GM12878 (cell line): Measurements from ENCODE around the gene CFAP299. TPM values are rescaled to one million over a fixed set of nuclear protein-coding genes. Genes with fewer than 3 reads are reported as not detected.

Experiments used
- ATF2 ChIP-seq: IDR thresholded peaks from 2 replicates; pipeline ENCODE4 v1.6.1; 2012; ENCODE audit warnings: low read length, inconsistent platforms
- BACH1 ChIP-seq: fragments of 450-650 bp; IDR thresholded peaks from 2 replicates; pipeline ENCODE4 v1.6.1; 2017; ENCODE audit warnings: mild to moderate bottlenecking, borderline replicate concordance
- CEBPB ChIP-seq, 2 experiments: fragments of 150-350 bp in 1 of 2; IDR thresholded peaks; 2 replicates each; pipeline ENCODE4 v1.6.1; 2012 to 2014; ENCODE audit warnings: low read depth in 2 of 2, low read length in 2 of 2, borderline replicate concordance in 1 of 2, inconsistent platforms in 1 of 2
- DPF2 ChIP-seq: fragments of 450-650 bp; IDR thresholded peaks from 2 replicates; pipeline ENCODE4 v1.6.1; 2017; ENCODE audit warnings: mild to moderate bottlenecking
- EED ChIP-seq: sonication (generic); IDR thresholded peaks from 2 replicates; pipeline ENCODE4 v1.6.1; 2016; ENCODE audit warnings: antibody characterized with exemption, low read depth
- ETV6 ChIP-seq, 2 experiments: fragments of 450-650 bp in 1 of 2; IDR thresholded peaks in 1 of 2; conservative IDR thresholded peaks in 1 of 2; 2 replicates each; pipeline ENCODE4 v1.6.1; 2014; ENCODE audit warnings: antibody characterized with exemption in 1 of 2, borderline replicate concordance in 1 of 2, low read depth in 1 of 2, mild to moderate bottlenecking in 1 of 2, moderate library complexity in 1 of 2
- HDGF ChIP-seq: fragments of 450-650 bp; IDR thresholded peaks from 2 replicates; pipeline ENCODE4 v1.6.1; 2016; ENCODE audit warnings: antibody characterized with exemption
- IRF3 ChIP-seq: fragments of 450-650 bp; IDR thresholded peaks from 2 replicates; pipeline ENCODE4 v1.6.1; 2014; ENCODE audit warnings: mild to moderate bottlenecking
- KLF5 ChIP-seq: fragments of 450-650 bp; IDR thresholded peaks from 2 replicates; pipeline ENCODE4 v1.6.1; 2014; ENCODE audit warnings: mild to moderate bottlenecking; ENCODE audit not compliant: partially characterized antibody
- LARP7 ChIP-seq: fragments of 450-650 bp; IDR thresholded peaks from 2 replicates; pipeline ENCODE4 v1.6.1; 2017; ENCODE audit warnings: mild to moderate bottlenecking
- MTA2 ChIP-seq: fragments of 450-650 bp; IDR thresholded peaks from 2 replicates; pipeline ENCODE4 v1.6.1; 2016; ENCODE audit warnings: low read depth, mild to moderate bottlenecking, moderate library complexity
- MYC ChIP-seq: IDR thresholded peaks from 2 replicates; pipeline ENCODE4 v1.6.1; 2011; ENCODE audit warnings: mild to moderate bottlenecking, low read length, moderate library complexity, inconsistent platforms; ENCODE audit not compliant: insufficient read depth, insufficient replicate concordance, insufficient read length, severe bottlenecking
- PAX5 ChIP-seq: IDR thresholded peaks from 2 replicates; pipeline ENCODE4 v1.6.1; 2011; ENCODE audit warnings: low read depth, low read length, borderline replicate concordance
- SMAD1 ChIP-seq: fragments of 450-650 bp; IDR thresholded peaks from 2 replicates; pipeline ENCODE4 v1.6.1; 2018; ENCODE audit warnings: mild to moderate bottlenecking, low read depth; ENCODE audit not compliant: partially characterized antibody
- SREBF2 ChIP-seq: IDR thresholded peaks from 2 replicates; pipeline ENCODE4 v1.6.1; 2012; ENCODE audit warnings: mild to moderate bottlenecking, low read length
- SRF ChIP-seq, 2 experiments: IDR thresholded peaks; 2 replicates each; pipeline ENCODE4 v1.6.1; 2011; ENCODE audit warnings: low read depth in 2 of 2, low read length in 2 of 2, mild to moderate bottlenecking in 1 of 2, moderate library complexity in 1 of 2
- SUZ12 ChIP-seq: fragments of 200-600 bp; sonication (generic); IDR thresholded peaks from one replicate; pipeline ENCODE4 v1.6.1; 2018; ENCODE audit warnings: antibody characterized with exemption, mild to moderate bottlenecking; ENCODE audit not compliant: unreplicated experiment
- ZNF622 ChIP-seq: fragments of 450-650 bp; IDR thresholded peaks from 2 replicates; pipeline ENCODE4 v1.6.1; 2017; ENCODE audit warnings: mild to moderate bottlenecking, inconsistent platforms
- polyA plus RNA-seq, 11 experiments: library from polyadenylated mRNA; depleted of rRNA in 4 of 11; unstranded in 6 of 11; stranded (reverse) in 5 of 11; fragments of >200 nt; fragmentation: Nextera tagmentation in 4 of 11; fragmentation: Illumina TruSeq in 1 of 11; extraction: Ambion mirVana in 4 of 11; extraction: Trizol in 1 of 11; gene quantifications; 1 replicate in 1 of 11; 2 replicates in 10 of 11; pipeline versions ENCODE4 v1.2.1 to v1.2.3, GENCODE V29; 2011 to 2016; ENCODE audit warnings: inconsistent platforms in 2 of 11, missing spikeins in 2 of 11, low read depth in 1 of 11
- total RNA-seq, 4 experiments: library from RNA; depleted of rRNA in 3 of 4; stranded (reverse); fragments of >200 nt in 3 of 4; fragmentation: Illumina TruSeq in 1 of 4; extraction: Trizol in 1 of 4; gene quantifications; 2 replicates each; pipeline versions ENCODE4 v1.2.1 to v1.2.3, GENCODE V29; 2013 to 2021
- TF ChIP-seq, protein P1 (sequence below): fragments of 450-650 bp; IDR thresholded peaks from 2 replicates; pipeline ENCODE4 v1.6.1; 2017; ENCODE audit warnings: borderline replicate concordance
- TF ChIP-seq, protein P2 (sequence below), 3 experiments: IDR thresholded peaks in 2 of 3; conservative IDR thresholded peaks in 1 of 3; 2 replicates each; pipeline ENCODE4 v1.5.1; 2011; ENCODE audit warnings: low read depth in 3 of 3, low read length in 3 of 3, mild to moderate bottlenecking in 3 of 3, control low read depth in 2 of 3, moderate library complexity in 2 of 3, inconsistent platforms in 1 of 3, mixed read lengths in 1 of 3; ENCODE audit not compliant: control insufficient read depth in 2 of 3, insufficient read depth in 1 of 3; ENCODE audit errors: extremely low read depth in 1 of 3

CFAP299 gene
- total and polyA plus RNA-seq, 10 of the 15 experiments (the other 5 are each of a cell fraction or from before 2014, with no cell fraction given), result 0.06 to 0.34 TPM; not detected in 8

GRCh38 chr4:80875642-80876041, 540.1 kb downstream of the CFAP299 start (continued):
- TF ChIP-seq EED (0 out of 2 replicates have a peak, but pooled peaks have one; percentile 37), SUZ12 (no peak), LARP7 (no peak), ATF2 (peak; percentile 58), ZNF622 (no peak), DPF2 (peak; percentile 72; the same call in 1 of the 2 replicates), HDGF (0 out of 2 replicates have a peak, but pooled peaks have one; percentile 6), BACH1 (no peak), SRF (IDR thresholded peaks at IDR 0.05; ENCODE audit: low read depth in 2 of 2, low read length in 2 of 2) (peak in 1 of 2 experiments; percentile 70; a peak in 1 of 4 replicates), CEBPB (IDR thresholded peaks at IDR 0.05; ENCODE audit: borderline replicate concordance in 1 of 2, low read depth in 2 of 2, low read length in 2 of 2) (no peak), MYC (no peak), SREBF2 (no peak), MTA2 (peak; percentile 86), ETV6 (conservative IDR thresholded peaks at IDR 0.05 in 1 of 2, IDR thresholded peaks at IDR 0.05 in 1 of 2; ENCODE audit: borderline replicate concordance in 1 of 2, low read depth in 1 of 2) (peak in 1 of 2 experiments; percentile 59; a peak in 1 of 4 replicates), IRF3 (no peak), SMAD1 (no peak), KLF5 (no peak), PAX5 (peak; percentile 78)
- TF ChIP-seq, protein P1, sequence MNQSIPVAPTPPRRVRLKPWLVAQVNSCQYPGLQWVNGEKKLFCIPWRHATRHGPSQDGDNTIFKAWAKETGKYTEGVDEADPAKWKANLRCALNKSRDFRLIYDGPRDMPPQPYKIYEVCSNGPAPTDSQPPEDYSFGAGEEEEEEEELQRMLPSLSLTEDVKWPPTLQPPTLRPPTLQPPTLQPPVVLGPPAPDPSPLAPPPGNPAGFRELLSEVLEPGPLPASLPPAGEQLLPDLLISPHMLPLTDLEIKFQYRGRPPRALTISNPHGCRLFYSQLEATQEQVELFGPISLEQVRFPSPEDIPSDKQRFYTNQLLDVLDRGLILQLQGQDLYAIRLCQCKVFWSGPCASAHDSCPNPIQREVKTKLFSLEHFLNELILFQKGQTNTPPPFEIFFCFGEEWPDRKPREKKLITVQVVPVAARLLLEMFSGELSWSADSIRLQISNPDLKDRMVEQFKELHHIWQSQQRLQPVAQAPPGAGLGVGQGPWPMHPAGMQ, result no peak
- TF ChIP-seq, protein P2, sequence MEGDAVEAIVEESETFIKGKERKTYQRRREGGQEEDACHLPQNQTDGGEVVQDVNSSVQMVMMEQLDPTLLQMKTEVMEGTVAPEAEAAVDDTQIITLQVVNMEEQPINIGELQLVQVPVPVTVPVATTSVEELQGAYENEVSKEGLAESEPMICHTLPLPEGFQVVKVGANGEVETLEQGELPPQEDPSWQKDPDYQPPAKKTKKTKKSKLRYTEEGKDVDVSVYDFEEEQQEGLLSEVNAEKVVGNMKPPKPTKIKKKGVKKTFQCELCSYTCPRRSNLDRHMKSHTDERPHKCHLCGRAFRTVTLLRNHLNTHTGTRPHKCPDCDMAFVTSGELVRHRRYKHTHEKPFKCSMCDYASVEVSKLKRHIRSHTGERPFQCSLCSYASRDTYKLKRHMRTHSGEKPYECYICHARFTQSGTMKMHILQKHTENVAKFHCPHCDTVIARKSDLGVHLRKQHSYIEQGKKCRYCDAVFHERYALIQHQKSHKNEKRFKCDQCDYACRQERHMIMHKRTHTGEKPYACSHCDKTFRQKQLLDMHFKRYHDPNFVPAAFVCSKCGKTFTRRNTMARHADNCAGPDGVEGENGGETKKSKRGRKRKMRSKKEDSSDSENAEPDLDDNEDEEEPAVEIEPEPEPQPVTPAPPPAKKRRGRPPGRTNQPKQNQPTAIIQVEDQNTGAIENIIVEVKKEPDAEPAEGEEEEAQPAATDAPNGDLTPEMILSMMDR (IDR thresholded peaks at IDR 0.05 in 2 of 3, conservative IDR thresholded peaks at IDR 0.05 in 1 of 3; ENCODE audit: control insufficient read depth in 2 of 3, extremely low read depth in 1 of 3, insufficient read depth in 1 of 3, low read depth in 3 of 3, low read length in 3 of 3), result no peak
